ENCODE results near the gene KMT2B.
A peak's percentile ranks its signal among the peaks of the same experiment; 100 is the strongest.
"Not testable (repeated sequence)": the region's sequence is repeated elsewhere in the genome, so short reads cannot be mapped to it uniquely, and the experiment has no call there.

The KMT2B gene

DNA sequence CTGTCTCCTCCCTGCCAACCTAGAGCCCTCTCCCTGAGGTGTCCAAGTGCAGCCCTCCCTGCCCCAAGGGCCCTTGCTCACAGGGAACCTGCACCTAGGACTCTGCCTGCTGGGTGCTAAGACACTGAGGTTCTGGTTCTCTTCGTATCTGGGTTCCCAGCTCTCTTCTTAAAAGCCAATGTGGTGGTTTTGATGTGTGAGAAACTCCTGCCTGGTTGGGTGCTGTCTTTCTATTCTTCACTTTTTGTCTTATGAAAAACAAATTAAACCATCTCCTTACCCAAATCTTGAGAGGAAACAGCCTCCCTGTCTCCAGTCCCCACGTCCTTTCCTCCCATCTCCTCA lies 4.3 kb upstream of the KMT2B start:
- no peak for DNase-seq

DNA sequence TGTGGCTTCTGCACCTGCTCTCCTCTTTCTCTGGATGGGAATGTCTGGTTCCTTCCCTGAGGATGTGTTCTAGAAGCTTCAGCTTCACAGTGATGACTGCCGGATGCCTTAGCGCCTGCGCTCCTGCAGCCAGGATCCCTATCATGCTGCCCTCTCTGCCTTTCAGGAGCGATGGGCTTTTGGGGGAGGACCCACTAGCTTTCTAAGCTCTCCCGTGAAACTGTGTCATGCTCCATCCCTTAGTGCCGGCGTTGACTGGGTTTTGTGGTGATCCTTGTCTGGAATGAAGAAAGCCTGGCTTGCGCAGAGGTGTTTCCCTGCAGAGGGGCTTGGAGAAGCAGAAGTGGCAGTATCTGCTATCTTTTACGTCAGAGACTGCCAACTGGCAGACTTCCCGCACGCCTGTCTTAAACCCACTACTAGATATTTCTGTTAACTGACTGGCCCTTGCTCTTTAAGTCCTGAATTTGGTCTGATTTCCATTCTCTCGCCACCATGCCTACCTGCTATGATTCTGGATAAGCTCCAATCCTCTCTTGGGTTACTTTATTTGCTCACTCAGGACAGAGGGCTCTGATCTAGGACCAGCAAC lies 3.8 kb upstream of the KMT2B start:
- DNase-seq: no peak

DNA sequence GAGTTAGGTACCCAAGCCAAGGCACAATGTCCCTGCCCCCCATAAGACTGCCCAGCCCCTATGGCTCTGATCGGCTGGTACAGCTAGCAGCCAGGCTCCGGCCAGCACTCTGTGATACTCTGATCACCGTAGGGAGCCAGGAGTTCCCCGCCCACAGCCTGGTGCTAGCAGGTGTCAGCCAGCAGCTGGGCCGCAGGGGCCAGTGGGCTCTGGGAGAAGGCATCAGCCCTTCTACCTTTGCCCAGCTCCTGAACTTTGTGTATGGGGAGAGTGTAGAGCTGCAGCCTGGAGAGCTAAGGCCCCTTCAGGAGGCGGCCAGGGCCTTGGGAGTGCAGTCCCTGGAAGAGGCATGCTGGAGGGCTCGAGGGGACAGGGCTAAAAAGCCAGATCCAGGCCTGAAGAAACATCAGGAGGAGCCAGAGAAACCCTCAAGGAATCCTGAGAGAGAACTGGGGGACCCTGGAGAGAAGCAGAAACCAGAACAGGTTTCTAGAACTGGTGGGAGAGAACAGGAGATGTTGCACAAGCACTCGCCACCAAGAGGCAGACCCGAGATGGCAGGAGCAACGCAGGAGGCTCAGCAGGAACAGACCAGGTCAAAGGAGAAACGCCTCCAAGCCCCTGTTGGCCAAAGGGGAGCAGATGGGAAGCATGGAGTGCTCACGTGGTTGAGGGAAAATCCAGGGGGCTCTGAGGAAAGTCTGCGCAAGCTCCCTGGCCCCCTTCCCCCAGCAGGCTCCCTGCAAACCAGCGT lies 3.0 kb upstream of the KMT2B start:
- no peak for DNase-seq

DNA sequence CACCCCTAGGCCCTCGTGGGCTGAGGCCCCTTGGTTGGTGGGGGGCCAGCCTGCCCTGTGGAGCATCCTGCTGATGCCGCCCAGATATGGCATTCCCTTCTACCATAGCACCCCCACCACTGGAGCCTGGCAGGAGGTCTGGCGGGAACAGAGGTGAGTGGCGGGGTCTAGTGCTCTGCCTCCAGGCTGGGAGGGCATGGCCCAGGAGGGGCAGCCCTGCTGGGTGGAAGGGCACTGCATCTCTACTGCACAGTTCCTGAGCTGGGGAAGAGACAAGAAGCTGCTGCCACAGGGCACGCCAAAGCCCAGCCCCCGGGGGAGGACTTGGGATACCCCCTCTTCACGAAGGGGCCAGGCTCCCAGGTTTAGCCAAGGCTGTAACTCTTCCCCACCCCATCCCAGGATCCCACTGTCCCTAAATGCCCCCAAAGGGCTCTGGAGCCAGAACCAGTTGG lies 2.4 kb upstream of the KMT2B start:
- no peak for DNase-seq

DNA sequence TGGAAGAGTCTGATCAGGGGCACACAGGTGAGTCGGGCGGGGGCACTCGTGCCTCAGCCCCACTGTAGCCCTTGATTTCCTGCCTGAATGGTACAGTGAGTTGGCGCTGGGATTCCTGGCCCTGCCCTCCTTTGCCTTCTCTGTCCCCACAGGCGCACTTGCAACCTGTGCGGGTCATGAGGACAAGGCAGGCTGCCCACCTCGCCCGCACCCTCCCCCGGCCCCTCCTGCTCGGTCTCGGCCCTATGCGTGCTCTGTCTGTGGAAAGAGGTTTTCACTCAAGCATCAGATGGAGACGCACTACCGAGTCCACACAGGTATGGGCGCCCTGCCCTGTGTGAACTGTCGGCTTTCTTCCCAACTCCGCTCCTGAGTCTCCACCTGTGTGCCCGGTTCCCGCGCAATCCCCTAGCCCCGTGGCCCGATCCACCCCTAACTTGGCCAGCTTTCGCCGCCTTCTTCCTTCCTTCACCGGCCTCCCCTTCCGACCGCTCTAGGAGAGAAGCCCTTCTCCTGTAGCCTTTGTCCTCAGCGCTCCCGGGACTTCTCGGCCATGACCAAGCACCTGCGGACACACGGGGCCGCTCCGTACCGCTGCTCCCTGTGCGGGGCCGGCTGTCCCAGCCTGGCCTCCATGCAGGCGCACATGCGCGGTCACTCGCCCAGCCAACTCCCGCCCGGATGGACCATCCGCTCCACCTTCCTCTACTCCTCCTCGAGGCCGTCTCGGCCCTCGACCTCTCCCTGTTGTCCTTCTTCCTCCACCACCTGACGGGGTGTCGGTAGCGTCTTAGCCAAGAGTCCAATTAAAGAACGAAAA lies 1.6 kb upstream of the KMT2B start:
- DNase-seq: peak; percentile 42

DNA sequence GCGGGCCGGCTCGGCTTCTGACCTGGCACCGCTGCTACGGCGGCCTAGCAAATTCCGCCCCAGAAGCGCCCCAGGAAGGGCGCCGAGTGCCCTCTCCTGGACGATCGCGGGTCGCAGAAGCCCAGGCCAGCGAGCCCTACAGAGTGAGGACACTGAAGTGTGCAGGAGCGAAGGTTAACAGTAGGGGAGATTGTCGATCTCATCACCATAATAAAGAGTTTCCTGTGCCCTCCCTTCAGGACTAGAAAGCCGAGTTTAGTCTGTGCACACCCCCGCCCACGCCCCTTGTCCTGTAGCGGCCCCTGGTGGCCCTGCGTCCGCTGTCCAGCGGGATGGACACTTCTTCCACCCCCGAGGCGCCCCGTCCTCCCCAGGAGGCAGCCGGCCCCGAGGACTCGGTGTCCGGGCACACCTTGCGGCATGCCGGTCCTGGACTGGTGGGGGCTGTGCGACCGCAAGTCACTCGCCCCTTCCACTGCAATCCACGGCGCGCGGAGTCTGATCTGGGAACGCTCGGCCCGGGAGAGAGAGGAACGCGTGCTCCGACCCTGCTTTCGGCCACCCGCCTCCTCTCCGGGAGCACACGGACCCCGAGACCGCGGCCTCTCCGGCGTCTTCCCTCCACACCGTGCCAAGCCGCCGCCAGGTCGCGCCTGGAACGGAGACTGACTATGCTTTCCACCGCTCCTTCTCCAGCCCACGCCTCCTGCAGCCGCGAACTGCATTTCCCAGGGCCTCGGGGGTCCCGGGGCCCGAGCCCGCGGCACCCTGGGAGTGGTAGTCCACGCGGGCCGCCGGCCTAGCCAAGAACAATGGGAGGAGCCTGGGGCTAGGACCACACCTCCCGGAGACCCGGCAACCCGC lies 770 bp upstream of the KMT2B start:
- DNase-seq: peak; percentile 85

DNA sequence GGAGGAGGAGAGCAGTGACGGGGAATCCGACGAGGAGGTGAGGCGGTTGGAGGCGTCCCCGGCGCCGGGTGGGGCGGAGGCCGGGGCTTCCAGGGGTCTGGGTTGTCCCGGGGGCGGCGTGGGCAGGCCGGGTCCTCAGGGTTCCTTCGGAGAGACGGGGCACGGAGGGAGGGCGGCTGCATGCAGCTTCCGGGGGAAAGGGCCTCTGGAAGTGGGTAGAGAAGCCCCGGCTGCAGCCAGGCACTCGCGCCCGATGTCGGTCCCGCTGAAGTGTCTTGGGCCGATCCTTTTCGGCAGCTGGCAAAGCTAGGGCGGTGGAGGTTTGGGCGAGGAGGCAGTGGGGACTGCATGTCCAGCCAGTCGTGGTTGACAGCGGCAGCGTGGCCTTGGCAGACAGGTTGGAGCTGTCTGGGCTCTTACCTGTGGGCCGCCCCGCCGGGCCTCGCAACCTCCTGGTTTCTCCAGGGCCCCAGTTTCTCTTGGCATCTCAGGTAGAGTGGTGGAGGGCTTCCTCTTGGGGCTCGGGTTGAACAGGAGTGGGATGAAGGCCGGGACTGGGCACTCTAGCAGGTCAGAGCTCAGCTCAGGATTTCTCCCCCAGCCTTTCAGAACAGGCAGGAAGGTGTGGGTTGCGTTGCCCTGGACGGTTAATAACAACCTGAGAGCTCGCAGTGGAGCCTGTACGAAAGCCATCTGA lies 690 bp downstream of the KMT2B start:
- no peak for DNase-seq

DNA sequence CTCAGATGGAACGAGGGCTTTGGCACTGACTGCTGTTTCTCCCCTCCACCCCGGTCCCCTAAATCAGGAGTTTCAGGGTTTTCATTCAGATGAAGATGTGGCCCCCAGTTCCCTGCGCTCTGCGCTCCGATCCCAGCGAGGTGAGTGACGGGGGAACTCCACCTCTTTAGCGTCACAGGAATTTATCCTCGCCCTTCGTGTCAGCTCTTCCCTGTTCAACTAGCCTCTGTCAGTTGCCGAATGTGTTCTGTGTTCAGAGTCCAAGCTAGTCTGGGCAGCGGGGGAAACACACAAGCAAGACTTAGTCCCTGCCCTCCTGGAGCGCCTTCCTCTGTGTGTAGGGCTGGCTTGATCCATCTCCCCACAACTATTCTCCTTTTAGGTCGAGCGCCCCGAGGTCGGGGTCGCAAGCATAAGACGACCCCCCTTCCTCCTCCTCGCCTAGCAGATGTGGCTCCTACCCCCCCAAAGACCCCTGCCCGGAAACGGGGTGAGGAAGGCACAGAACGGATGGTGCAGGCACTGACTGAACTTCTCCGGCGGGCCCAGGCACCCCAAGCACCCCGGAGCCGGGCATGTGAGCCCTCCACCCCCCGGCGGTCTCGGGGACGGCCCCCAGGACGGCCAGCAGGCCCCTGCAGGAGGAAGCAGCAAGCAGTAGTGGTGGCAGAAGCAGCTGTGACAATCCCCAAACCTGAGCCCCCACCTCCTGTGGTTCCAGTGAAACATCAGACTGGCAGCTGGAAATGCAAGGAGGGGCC lies 1.8 kb downstream of the KMT2B start:
- no peak for DNase-seq

DNA sequence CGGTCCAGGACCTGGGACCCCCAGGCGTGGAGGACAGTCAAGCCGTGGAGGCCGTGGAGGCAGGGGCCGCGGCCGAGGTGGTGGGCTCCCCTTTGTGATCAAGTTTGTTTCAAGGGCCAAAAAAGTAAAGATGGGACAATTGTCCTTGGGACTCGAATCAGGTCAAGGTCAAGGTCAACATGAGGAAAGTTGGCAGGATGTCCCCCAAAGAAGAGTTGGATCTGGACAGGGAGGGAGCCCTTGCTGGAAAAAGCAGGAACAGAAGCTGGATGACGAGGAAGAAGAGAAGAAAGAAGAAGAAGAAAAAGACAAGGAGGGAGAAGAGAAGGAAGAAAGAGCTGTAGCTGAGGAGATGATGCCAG lies 2.3 kb downstream of the KMT2B start:
- DNase-seq: no peak

DNA sequence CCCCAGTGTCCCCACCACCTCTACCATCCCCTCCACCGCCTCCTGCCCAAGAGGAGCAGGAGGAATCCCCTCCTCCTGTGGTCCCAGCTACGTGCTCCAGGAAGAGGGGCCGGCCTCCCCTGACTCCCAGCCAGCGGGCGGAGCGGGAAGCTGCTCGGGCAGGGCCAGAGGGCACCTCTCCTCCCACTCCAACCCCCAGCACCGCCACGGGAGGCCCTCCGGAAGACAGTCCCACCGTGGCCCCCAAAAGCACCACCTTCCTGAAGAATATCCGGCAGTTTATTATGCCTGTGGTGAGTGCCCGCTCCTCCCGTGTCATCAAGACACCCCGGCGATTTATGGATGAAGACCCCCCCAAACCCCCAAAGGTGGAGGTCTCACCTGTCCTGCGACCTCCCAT lies 2.8 kb downstream of the KMT2B start:
- no peak for DNase-seq

DNA sequence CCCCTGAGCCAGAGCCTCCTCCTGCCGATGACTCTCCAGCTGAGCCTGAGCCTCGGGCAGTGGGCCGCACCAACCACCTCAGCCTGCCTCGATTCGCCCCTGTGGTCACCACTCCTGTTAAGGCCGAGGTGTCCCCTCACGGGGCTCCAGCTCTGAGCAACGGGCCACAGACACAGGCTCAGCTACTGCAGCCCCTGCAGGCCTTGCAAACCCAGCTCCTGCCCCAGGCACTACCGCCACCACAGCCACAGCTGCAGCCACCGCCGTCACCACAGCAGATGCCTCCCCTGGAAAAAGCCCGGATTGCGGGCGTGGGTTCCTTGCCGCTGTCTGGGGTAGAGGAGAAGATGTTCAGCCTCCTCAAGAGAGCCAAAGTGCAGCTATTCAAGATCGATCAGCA lies 3.6 kb downstream of the KMT2B start:
- no peak for DNase-seq

DNA sequence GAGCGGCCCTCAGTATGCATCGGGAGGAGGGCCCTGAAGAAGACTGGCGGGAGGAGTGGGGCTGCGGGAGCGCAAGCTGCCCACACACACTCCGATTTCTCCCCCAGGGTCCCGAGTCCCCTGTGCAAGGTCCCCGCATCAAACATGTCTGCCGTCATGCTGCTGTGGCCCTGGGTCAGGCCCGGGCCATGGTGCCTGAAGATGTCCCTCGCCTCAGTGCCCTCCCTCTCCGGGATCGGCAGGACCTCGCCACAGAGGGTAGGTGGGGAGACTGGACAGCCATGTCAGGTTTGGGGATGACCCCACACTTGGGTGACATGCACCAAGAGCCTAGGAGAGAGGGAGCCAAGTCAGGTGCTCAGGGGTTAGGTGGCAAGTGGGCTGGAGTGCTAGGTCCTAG lies 4.7 kb downstream of the KMT2B start:
- no peak for DNase-seq

DNA sequence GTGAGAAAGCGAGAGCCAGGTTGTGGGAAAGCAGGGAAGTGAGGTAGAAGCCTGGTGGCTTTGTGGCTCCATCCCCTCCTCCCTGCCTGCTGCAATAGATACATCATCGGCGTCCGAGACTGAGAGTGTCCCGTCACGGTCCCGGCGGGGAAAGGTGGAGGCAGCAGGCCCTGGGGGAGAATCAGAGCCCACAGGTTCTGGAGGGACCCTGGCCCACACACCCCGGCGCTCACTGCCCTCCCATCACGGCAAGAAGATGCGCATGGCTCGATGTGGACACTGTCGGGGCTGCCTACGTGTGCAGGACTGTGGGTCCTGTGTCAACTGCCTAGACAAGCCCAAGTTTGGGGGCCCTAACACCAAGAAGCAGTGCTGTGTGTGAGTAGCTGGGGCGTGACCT lies 5.1 kb downstream of the KMT2B start:
- DNase-seq: no peak

DNA sequence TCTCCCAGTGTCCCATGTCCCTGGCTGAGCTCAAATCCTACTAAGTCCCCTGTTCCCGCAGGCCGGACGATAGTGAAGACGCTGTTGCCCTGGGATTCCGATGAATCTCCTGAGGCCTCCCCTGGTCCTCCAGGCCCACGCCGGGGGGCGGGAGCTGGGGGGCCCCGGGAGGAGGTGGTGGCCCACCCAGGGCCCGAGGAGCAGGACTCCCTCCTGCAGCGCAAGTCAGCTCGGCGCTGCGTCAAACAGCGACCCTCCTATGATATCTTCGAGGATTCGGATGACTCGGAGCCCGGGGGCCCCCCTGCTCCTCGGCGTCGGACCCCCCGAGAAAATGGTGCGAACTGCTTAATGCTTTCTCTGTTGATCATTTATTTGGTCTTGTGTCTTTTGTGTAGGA lies 5.9 kb downstream of the KMT2B start:
- DNase-seq: no peak

DNA sequence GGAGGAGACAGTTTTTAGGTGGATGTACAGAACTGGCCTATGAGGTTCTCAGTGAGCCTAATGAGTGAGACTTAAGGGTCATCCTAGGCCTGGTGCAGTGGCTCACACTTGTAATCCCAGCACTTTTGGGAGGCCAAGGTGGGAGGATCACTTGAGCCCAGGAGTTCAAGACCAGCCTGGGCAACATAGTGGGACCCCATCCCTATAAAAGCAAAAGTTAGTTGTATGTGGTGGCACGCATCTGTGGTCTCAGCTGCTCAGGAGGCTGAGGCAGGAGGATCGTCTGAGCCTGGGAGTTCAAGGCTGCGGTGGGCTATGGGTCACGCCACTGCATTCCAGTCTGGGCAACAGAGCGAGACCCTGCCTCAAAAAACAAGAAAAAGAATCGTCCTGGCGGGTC lies 6.3 kb downstream of the KMT2B start:
- not testable (repeated sequence) for DNase-seq

DNA sequence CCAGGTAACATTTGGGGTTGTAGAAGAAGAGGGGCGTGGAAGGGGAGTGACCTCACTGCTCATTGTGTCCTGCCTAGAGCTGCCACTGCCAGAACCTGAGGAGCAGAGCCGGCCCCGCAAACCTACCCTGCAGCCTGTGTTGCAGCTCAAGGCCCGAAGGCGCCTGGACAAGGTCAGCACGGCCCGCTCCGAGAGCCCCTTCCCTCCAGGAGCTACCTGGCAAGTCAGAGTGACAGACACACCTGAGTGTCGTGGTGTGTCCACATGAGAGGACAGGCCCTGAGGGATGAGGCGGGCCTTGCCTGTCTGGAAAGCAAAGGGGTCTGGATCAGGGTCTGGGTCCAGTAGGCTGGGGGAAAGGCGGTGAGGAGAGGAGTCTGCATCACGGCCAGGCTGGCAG lies 6.8 kb downstream of the KMT2B start:
- DNase-seq: no peak

DNA sequence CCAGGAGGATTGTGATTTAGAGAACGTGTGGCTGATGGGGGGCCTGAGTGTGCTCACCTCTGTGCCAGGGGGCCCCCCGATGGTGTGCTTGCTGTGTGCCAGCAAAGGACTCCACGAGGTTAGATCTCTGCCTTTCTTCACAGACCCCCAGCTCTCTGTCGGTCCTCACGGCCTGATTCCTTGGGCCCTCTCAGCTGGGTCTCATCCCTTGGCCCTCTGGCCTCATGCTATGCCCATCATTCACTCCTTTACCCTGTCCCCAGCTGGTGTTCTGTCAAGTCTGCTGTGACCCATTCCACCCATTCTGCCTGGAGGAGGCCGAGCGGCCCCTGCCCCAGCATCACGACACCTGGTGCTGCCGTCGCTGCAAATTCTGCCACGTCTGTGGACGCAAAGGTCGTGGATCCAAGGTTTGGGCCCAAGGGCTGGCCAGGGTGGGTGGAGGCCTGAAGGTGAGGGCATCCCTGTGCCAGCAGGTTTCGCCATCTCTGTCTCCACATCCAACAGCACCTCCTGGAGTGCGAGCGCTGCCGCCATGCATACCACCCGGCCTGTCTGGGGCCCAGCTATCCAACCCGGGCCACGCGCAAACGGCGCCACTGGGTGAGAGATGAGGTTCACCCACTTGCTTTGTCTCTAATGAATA lies 7.5 kb downstream of the KMT2B start:
- DNase-seq: no peak

DNA sequence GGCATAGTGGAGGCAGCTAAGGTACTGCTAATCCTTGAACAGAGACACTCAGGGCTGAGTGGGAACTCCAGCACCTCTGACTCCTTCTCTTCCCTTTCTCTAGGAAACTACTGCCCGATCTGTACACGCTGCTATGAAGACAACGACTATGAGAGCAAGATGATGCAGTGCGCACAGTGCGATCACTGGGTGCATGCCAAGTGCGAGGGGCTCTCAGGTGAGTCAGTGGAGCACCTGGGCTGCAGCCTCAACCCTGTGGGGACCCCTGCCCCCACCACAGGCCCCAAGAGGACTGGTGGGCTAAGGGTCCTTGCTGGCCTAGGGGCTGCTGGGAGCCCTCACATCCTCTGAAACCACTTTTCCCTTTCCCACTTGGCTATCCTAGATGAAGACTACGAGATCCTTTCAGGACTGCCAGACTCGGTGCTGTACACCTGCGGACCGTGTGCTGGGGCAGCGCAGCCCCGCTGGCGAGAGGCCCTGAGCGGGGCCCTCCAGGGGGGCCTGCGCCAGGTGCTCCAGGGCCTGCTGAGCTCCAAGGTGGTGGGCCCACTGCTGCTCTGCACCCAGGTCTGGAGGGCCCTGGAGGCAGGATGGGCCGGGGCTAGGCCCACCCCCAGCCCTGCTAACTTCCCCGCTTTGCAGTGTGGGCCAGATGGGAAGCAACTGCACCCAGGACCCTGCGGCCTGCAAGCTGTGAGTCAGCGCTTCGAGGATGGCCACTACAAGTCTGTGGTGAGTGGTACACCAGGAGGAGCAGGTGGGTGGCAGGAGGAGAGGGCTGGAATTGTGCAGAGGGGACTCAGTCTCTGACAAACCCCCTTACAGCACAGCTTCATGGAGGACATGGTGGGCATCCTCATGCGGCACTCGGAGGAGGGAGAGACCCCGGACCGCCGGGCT lies 9.5 kb downstream of the KMT2B start:
- DNase-seq: no peak

DNA sequence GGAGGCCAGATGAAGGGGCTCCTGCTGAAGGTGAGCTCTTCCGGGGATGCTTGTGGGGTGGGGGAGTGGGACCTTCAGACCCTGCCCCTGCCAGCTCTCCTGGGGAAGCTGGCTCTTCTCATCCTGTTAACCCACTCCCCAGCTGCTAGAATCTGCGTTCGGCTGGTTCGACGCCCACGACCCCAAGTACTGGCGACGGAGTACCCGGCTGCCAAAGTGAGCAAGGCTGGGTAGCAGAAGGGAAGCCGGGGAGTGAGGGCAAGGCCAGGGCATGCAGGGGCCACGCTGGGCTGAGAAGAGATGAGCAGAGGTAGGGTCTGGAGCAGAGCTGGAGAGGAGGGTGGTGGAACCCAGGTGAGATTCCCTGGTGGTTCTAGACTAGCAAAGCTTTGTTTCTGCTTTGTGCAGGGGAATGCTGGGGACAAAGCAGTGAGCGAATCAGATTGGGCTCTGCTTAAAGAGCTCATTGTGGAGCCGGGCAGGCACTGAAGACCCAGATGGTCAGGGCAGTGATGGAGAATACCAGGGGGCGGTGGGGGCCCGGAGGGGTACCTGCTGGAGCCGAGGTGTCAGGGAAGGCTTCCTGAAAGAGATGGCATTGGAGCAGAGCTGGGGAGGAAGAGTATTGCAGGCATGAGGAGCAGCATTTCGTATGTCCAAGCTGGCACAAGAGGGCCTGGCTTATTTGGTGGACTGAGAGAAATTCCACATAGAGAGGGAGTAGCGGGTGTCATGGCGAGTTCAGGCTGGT lies 10.3 kb downstream of the KMT2B start:
- DNase-seq: no peak
